ENCODE results near the gene BCL11A. TPM values are rescaled to one million over a fixed set of nuclear protein-coding genes. Genes with fewer than 3 reads are reported as not detected.

Gene BCL11A
- polyA plus RNA-seq: 195 and 215 TPM in 2 replicates

GRCh38 chr2:60553495-60554073 is at the start of gene BCL11A:
Gene BCL11A (minus strand): TSS chr2:60553654. CDS start chr2:60553270, 384 bp downstream.

Other genes with a start within 250 kb of the BCL11A start
- gene PAPOLG, start 202.6 kb upstream of the BCL11A start, polyA plus RNA-seq: 10.0 and 13.0 TPM in 2 replicates